Measurements from ENCODE around the gene LSG1. TPM values are rescaled to one million over a fixed set of nuclear protein-coding genes. Genes with fewer than 3 reads are reported as not detected.

The LSG1 gene
- total and polyA plus RNA-seq, 10 of the 15 experiments (the other 5 are each of a cell fraction or from before 2014, with no cell fraction given) = 14.3 to 75.6 (median 54.4) TPM

DNA sequence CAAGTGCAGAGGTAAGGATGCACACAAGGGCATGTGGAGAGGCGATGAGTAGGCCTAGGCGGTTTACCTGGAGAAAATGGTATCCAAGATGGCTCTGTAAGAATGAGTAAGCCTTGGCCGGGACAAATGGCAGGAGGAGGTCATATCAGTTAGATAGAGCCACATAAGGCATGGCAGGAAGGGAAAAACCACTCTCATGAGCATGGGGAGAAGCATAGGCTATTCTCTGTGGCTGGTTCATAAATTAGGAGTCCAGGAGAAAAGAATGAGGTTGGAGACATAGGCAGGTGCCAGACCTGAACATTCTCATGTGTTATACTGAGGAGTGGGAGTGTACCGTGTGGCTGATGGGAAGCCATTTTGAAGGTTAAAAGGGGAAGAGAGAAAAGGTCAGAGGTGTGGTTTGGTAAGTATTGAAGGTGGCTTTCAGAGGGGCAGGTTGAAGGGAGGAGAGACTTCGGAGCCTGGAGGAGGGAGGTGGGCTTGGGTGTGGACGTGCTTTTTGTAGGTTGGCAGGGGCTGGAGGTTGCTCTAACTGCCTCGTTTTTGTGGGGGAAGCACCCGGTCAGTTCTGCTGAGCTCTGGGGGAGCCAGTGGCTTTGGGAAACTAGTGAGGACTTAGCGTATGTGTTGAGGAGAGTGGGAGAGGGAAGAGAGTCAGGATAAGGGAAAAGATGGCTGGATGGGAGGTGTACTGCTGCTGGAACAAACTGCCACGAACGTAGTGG, 9.1 kb upstream of the LSG1 start:
- H2AFZ ChIP-seq (ENCODE audit: control insufficient read depth, low read depth, low read length) = peak overlapping the region; percentile 57

More for the DNA sequence above, 9.1 kb upstream of the LSG1 start:
- RAD21 ChIA-PET (ENCODE audit: unreplicated experiment) = no interaction called here
- Histone ChIP-seq H3K4me2 (ENCODE audit: control insufficient read depth, insufficient read depth) (no peak overlapping the region), H3K9ac (ENCODE audit: control insufficient read depth, insufficient read depth, low read length) (no peak overlapping the region), H3K27ac (ENCODE audit: control insufficient read depth, insufficient read depth) (no peak overlapping the region), H3K4me1 (ENCODE audit: control insufficient read depth, insufficient read depth, low read length) (peaks cover 22% of the 10 kb centered on the region), H3K9me3 (replicated peaks; ENCODE audit: control insufficient read depth, insufficient read depth, low read length) (no peaks in the 10 kb centered on the region), H3K36me3 (ENCODE audit: control insufficient read depth in 2 of 2, insufficient read depth in 2 of 2, low read length in 1 of 2) (no peaks in the 10 kb centered on the region), H3K79me2 (ENCODE audit: control insufficient read depth, insufficient read depth, low read length) (no peaks in the 10 kb centered on the region; the same call in 1 of the 2 replicates), H3K4me3 (no peak overlapping the region), H4K20me1 (ENCODE audit: control insufficient read depth, insufficient read depth) (no peaks in the 10 kb centered on the region), H3K27me3 (replicated peaks in 1 of 2; ENCODE audit: control insufficient read depth in 2 of 2, insufficient read depth in 2 of 2, low read length in 1 of 2) (no peaks in the 10 kb centered on the region; a peak in 1 of 4 replicates)
- in situ Hi-C loops (cut with MboI) (loop anchor here (10.0 kb wide), 1 partner anchor 444 kb away; no protein-coding TSS in a partner anchor), intact Hi-C loops (cut with micrococcal nuclease; ENCODE audit: unreplicated experiment) (loop anchor here (5.0 kb wide), 1 partner anchor 841 kb away; no protein-coding TSS in a partner anchor)
- DNase-seq (ENCODE audit: low read depth, low spot score) (no peak), ATAC-seq (0 out of 3 replicates have a peak, but pooled peaks have one; percentile 11), FAIRE-seq (no peak)
- no TSS peak for BruUV-seq (replicated peaks)
- POLR2A ChIA-PET = interaction anchor here (1.4 kb wide), 1 partner anchor 9 kb away, joined by 4 read pairs; the partner anchor contains the start of gene LSG1
- peak; percentile 67; the same call in 1 of the 2 replicates for TF ChIP-seq SPI1 (IDR thresholded peaks at IDR 0.05; ENCODE audit: borderline replicate concordance, insufficient read depth, low read depth, low read length)
- TF ChIP-seq RAD21 (IDR thresholded peaks at IDR 0.05; ENCODE audit: insufficient read depth, low read depth, low read length) = no peak
- peak; percentile 35; the same call in 1 of the 2 replicates for TF ChIP-seq NR2F1 (conservative IDR thresholded peaks at IDR 0.05)
- no peak for TF ChIP-seq TCF12 (IDR thresholded peaks at IDR 0.05; ENCODE audit: low read depth, low read length)
- TF ChIP-seq JUNB (IDR thresholded peaks at IDR 0.05) = no peak
- TF ChIP-seq RFX5 (IDR thresholded peaks at IDR 0.05; ENCODE audit: low read depth, low read length) = no peak
- no peak for TF ChIP-seq SMC3 (IDR thresholded peaks at IDR 0.05; ENCODE audit: borderline replicate concordance, low read length)
- peak; percentile 46; the same call in 1 of the 2 replicates for TF ChIP-seq YY1 (IDR thresholded peaks at IDR 0.05; ENCODE audit: low read depth, low read length)
- TF ChIP-seq POU2F2 (IDR thresholded peaks at IDR 0.05; ENCODE audit: borderline replicate concordance, low read depth, low read length) = no peak
- 0 out of 4 replicates have a peak, but pooled peaks of 1 of the 2 experiments have one; percentile 60 for TF ChIP-seq SRF (IDR thresholded peaks at IDR 0.05; ENCODE audit: low read depth in 2 of 2, low read length in 2 of 2)
- TF ChIP-seq CBX5 (IDR thresholded peaks at IDR 0.05; ENCODE audit: low read depth) = no peak
- TF ChIP-seq SREBF1 (IDR thresholded peaks at IDR 0.05; ENCODE audit: low read length) = no peak
- no peak for TF ChIP-seq KLF5 (IDR thresholded peaks at IDR 0.05; ENCODE audit: partially characterized antibody)
- no peak for TF ChIP-seq PAX8 (IDR thresholded peaks at IDR 0.05)
- no peak for TF ChIP-seq GABPA (IDR thresholded peaks at IDR 0.05; ENCODE audit: low read depth)
- TF ChIP-seq MXI1 (IDR thresholded peaks at IDR 0.05; ENCODE audit: low read depth, low read length) = no peak
- TF ChIP-seq SP1 (IDR thresholded peaks at IDR 0.05; ENCODE audit: low read depth, low read length) = no peak
- TF ChIP-seq LARP7 (IDR thresholded peaks at IDR 0.05) = no peak
- TF ChIP-seq NFIC (IDR thresholded peaks at IDR 0.05; ENCODE audit: low read depth, low read length) = no peak
- no peak for TF ChIP-seq NFYA (IDR thresholded peaks at IDR 0.05; ENCODE audit: borderline replicate concordance, low read depth, low read length)
- TF ChIP-seq HCFC1 (IDR thresholded peaks at IDR 0.05; ENCODE audit: low read length) = no peak
- no peak for TF ChIP-seq NKRF (conservative IDR thresholded peaks at IDR 0.05)
- TF ChIP-seq BHLHE40 (IDR thresholded peaks at IDR 0.05; ENCODE audit: borderline replicate concordance in 1 of 2, low read depth in 2 of 2, low read length in 1 of 2) = no peak
- WGBS (ENCODE audit: insufficient coverage, insufficient replicate concordance, low lambda C conversion rate, missing lambda C conversion rate) = 50% methylated on average over 11 of the region's 11 CpGs
- SMC1A ChIA-PET (ENCODE audit: uncharacterized antibody, unreplicated experiment) = interaction anchor here (0.6 to 3.5 kb wide), 5 partner anchors 10 to 842 kb away, joined by 3 to 24 read pairs (median 3); no protein-coding TSS in a partner anchor
- CTCF ChIA-PET = interaction anchor here (1.0 to 4.1 kb wide), 7 partner anchors 8 to 590 kb away, joined by 3 to 96 read pairs (median 33); partner anchors contain the start of genes LSG1 and XXYLT1
